ENCODE results near the gene VIPR2.

DNA sequence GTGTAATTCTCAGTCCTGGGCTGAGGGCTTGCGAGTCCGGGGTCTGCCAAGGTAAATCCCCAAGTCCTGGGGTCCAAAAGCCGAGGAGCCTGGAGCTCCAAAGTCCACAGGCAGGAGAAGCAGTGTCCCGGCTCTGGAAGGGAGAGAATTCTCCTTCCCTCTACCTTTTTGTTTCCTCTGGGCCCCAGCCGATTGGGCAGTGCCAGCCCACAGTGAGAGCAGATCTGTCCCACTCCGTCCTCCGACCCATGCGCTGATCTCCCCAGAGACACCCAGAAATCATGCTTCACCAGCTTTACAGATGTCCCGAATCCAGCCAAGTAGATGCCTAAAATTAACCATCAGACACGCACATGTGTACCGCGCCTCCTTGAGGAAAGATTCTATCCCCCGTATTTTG is 8.1 kb upstream of the VIPR2 start:
- TF ChIP-seq EP300 (IDR thresholded peaks at IDR 0.05; ENCODE audit: low read depth) = no peak
- TF ChIP-seq, protein P1, sequence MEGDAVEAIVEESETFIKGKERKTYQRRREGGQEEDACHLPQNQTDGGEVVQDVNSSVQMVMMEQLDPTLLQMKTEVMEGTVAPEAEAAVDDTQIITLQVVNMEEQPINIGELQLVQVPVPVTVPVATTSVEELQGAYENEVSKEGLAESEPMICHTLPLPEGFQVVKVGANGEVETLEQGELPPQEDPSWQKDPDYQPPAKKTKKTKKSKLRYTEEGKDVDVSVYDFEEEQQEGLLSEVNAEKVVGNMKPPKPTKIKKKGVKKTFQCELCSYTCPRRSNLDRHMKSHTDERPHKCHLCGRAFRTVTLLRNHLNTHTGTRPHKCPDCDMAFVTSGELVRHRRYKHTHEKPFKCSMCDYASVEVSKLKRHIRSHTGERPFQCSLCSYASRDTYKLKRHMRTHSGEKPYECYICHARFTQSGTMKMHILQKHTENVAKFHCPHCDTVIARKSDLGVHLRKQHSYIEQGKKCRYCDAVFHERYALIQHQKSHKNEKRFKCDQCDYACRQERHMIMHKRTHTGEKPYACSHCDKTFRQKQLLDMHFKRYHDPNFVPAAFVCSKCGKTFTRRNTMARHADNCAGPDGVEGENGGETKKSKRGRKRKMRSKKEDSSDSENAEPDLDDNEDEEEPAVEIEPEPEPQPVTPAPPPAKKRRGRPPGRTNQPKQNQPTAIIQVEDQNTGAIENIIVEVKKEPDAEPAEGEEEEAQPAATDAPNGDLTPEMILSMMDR (IDR thresholded peaks at IDR 0.05) = no peak
- no peak for TF ChIP-seq POLR2A (IDR thresholded peaks at IDR 0.05)
- no peak for TF ChIP-seq POLR2AphosphoS5 (IDR thresholded peaks at IDR 0.05)
